ENCODE data around the gene MBTPS1.

Gene MBTPS1

GRCh38 chr16:84056933-84057332, 59.8 kb downstream of the MBTPS1 start:
- no peak for TF ChIP-seq CTCF (IDR thresholded peaks at IDR 0.05; ENCODE audit: extremely low read depth, missing control alignments)
- DNase-seq (ENCODE audit: low spot score): no peak

- no peak for DNase-seq (ENCODE audit: low spot score)
Observed at GRCh38 chr16:84055801-84056634, 60.7 kb downstream of the MBTPS1 start.

GRCh38 chr16:84055366-84055765, 61.4 kb downstream of the MBTPS1 start:
- TF ChIP-seq CTCF (IDR thresholded peaks at IDR 0.05; ENCODE audit: extremely low read depth, missing control alignments): no peak
- peak; percentile 3 for DNase-seq (ENCODE audit: low spot score)

More at GRCh38 chr16:84055801-84056634, 60.7 kb downstream of the MBTPS1 start:
- TF ChIP-seq CTCF (IDR thresholded peaks at IDR 0.05; ENCODE audit: extremely low read depth, missing control alignments): no peak

- TF ChIP-seq CTCF (IDR thresholded peaks at IDR 0.05; ENCODE audit: extremely low read depth, missing control alignments): no peak
Observed at GRCh38 chr16:84054916-84055315, 61.8 kb downstream of the MBTPS1 start.

GRCh38 chr16:84054271-84054670, 62.5 kb downstream of the MBTPS1 start:
- TF ChIP-seq CTCF (IDR thresholded peaks at IDR 0.05; ENCODE audit: extremely low read depth, missing control alignments): no peak
- no peak for DNase-seq (ENCODE audit: low spot score)

More at GRCh38 chr16:84054916-84055315, 61.8 kb downstream of the MBTPS1 start:
- no peak for DNase-seq (ENCODE audit: low spot score)

GRCh38 chr16:84053237-84053636, 63.5 kb downstream of the MBTPS1 start:
- no peak for TF ChIP-seq CTCF (IDR thresholded peaks at IDR 0.05; ENCODE audit: extremely low read depth, missing control alignments)
- DNase-seq (ENCODE audit: low spot score): no peak

GRCh38 chr16:84052071-84052622, 64.6 kb downstream of the MBTPS1 start:
- TF ChIP-seq CTCF (IDR thresholded peaks at IDR 0.05; ENCODE audit: extremely low read depth, missing control alignments): no peak

More at GRCh38 chr16:84052071-84052622, 64.6 kb downstream of the MBTPS1 start:
- DNase-seq (ENCODE audit: low spot score): no peak

Data from GM20000 (cell line).